ENCODE measurements around the gene DOHH. TPM values are rescaled to one million over a fixed set of nuclear protein-coding genes. Genes with fewer than 3 reads are reported as not detected.
A peak's percentile ranks its signal among the peaks of the same experiment; 100 is the strongest.

DOHH gene
- total and polyA plus RNA-seq, 5 donors = 9.8 to 14.8 (median 12.4) TPM

DNA sequence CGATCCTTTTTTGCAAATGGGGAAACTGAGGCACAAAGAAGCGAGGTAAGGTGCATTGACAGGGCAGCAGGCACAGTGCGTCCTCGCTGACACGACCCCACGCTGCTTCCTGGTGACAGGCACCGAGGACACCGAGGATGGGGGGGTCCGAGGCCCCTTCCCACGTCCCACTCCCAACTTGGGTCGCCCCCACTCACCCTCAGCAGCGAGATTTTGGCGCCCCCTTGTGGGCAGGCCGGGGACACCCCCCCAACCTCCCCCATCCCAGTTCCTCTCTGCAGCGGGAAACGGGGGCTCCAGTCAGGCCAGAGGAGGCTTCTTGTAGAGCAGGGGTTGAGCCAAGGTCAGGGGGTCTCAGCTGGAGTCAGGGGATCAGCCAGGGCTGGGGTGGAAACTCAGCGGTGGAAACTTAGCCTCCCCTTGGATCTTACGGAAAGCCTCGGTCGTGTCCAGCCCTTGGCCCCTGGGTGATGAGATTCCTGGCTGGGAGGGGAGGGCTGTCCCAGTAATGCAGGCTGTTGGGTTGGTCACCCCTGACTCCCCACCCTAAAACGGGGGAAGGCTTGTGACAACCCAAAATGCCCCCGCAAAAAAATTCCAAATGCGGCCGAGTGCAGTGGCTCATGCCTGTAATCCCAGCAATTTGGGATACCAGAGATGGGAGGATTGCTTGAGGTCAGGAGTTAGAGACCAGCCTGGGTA is 28.4 kb downstream of the DOHH start:
- 25% methylated on average over 24 of the region's 24 CpGs for WGBS
- ATAC-seq (peak; percentile 45 to 61), DNase-seq (peak; percentile 51 to 81 (median 74))
- no peaks in the 10 kb centered on the region for H3K4me1 ChIP-seq (ENCODE audit: control insufficient read depth, insufficient read depth, low read length)
- H3K27me3 ChIP-seq (ENCODE audit: control insufficient read depth, insufficient read depth) = no peaks in the 10 kb centered on the region
- intact Hi-C loops (cut with DNase I) = loop anchor here in 3 of 4 donors (2.0 to 5.0 kb wide), 2 partner anchors 145 to 147 kb away; no protein-coding TSS in a partner anchor
- H3K4me3 ChIP-seq (ENCODE audit: low read length) = no peak overlapping the region
- no peak overlapping the region for H3K27ac ChIP-seq (ENCODE audit: low read length)
- no peaks in the 10 kb centered on the region for H3K9me3 ChIP-seq (ENCODE audit: control insufficient read depth, low read length)

DNA sequence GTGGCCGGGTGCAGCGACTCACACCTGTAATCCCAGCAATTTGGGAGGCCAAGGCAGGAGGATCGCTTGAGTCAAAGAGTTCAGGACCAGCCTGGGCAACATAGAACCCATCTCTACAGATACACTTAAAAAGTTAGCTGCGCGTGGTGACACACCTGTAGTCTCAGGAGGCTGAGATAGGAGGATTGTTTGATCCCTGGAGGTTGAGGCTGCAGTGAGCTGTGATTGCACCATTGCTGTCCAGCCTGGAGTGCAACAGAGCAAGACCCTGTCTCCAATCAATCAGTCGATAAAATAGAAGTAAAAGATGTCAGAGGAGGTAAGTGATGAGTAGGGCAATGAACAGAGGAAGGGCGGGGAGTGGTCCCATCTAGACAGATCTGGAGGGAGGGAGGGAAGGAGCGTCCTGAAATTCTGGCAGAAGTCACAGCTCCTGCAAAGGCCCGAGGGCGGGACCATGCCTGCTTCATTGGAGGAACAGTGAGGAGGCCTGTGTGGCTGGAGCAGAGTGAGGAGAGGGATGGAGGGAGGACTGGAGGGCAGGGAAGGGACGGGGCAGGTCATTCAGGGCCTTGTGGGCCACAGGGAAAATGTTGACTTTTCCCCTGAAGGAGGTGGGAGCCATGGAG is 29.9 kb downstream of the DOHH start:
- ATAC-seq = peak; percentile 1 to 5
- H3K4me3 ChIP-seq (ENCODE audit: low read length) = no peak overlapping the region

DNA sequence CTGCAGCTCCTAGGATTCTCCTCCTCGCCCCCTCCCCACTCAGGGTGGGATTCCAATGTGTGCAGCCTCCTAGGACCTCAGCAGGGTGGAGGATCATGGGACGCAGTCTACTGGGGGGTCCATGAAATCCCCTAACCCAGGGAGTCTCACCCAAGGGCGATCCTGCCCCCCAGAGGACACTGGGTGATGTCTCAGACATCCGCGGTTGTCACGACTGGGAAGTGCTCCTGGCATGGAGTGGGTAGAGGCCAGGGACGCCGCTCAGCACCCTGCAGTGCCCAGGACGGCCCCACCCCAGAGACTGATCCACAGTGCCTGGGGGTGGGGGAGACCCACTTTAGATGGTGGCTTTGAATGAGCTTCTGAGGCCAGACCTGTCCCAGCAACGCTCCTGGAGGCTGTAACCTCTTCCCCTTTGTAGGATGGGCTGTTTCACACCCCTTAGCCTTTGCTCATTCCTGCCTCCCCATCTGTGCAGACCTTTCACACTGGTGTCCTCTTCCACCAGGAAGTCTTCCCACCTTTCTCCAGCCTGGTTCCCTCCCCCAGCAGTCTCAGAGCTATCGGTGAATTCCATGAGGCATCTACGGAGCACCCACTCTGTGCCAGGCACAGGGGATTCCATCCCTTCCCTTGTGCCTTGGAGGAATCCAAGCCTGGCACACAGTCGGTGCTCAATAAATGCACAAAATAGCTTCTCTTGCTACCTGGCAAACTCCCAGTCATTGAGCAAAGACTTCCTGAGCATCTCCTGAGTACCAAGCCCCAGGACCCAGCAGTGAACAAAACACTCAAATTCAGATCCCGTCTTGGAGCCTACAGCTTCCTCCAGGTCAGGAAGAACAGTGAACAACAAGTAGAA is 30.6 kb downstream of the DOHH start:
- no peak overlapping the region for H3K4me3 ChIP-seq (ENCODE audit: low read length)
- intact Hi-C loops (cut with DNase I) = loop anchor here in 2 of 4 donors (2.0 to 5.0 kb wide), 3 partner anchors 38 to 143 kb away; no protein-coding TSS in a partner anchor
- no peaks in the 10 kb centered on the region for H3K27me3 ChIP-seq (ENCODE audit: control insufficient read depth, insufficient read depth)
- DNase-seq (no peak), ATAC-seq (peak in 1 of 2 donors; percentile 2)
- H3K9me3 ChIP-seq (ENCODE audit: control insufficient read depth, low read length) = no peaks in the 10 kb centered on the region
- 42% methylated on average over 14 of the region's 14 CpGs for WGBS
- no peaks in the 10 kb centered on the region for H3K4me1 ChIP-seq (ENCODE audit: control insufficient read depth, insufficient read depth, low read length)
- no peak overlapping the region for H3K27ac ChIP-seq (ENCODE audit: low read length)

More for the DNA sequence above, 29.9 kb downstream of the DOHH start:
- no peak for DNase-seq
- no peaks in the 10 kb centered on the region for H3K4me1 ChIP-seq (ENCODE audit: control insufficient read depth, insufficient read depth, low read length)
- H3K9me3 ChIP-seq (ENCODE audit: control insufficient read depth, low read length) = no peaks in the 10 kb centered on the region
- intact Hi-C loops (cut with DNase I) = loop anchor here in 1 of 4 donors (5.0 kb wide), 1 partner anchor 143 kb away; no protein-coding TSS in a partner anchor
- no peaks in the 10 kb centered on the region for H3K27me3 ChIP-seq (ENCODE audit: control insufficient read depth, insufficient read depth)
- no peak overlapping the region for H3K27ac ChIP-seq (ENCODE audit: low read length)
- WGBS = 66% methylated on average over 11 of the region's 11 CpGs

DNA sequence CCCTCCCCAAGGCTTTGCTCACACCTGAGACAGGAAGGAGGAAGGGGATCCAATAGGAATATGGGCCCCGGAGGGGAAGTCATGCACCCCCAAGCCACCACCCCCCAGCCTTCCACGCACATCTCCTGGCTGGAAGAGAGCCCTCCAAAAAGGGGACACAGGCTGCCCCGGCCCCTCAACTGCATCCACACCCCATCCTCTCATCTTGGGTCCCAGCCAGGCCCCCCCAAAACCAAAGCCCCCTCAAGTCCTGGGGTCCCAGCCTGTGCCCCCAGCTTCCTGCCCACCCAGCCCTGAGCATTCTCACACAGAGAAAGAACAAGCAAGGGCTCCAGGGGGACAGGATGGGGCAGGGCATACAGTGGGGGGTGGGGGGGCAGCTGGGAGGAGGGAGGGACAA is 32.3 kb downstream of the DOHH start:
- no peaks in the 10 kb centered on the region for H3K4me1 ChIP-seq (ENCODE audit: control insufficient read depth, insufficient read depth, low read length)
- intact Hi-C loops (cut with DNase I) = loop anchor here in 2 of 4 donors (2.0 to 5.0 kb wide), 2 partner anchors 36 to 141 kb away; no protein-coding TSS in a partner anchor
- no peaks in the 10 kb centered on the region for H3K9me3 ChIP-seq (ENCODE audit: control insufficient read depth, low read length)
- ATAC-seq (no peak), DNase-seq (peak in 1 of 3 donors; percentile 22)
- no peaks in the 10 kb centered on the region for H3K27me3 ChIP-seq (ENCODE audit: control insufficient read depth, insufficient read depth)
- no peak overlapping the region for H3K4me3 ChIP-seq (ENCODE audit: low read length)
- no peak overlapping the region for H3K27ac ChIP-seq (ENCODE audit: low read length)
- 78% methylated on average over 3 of the region's 3 CpGs for WGBS

DNA sequence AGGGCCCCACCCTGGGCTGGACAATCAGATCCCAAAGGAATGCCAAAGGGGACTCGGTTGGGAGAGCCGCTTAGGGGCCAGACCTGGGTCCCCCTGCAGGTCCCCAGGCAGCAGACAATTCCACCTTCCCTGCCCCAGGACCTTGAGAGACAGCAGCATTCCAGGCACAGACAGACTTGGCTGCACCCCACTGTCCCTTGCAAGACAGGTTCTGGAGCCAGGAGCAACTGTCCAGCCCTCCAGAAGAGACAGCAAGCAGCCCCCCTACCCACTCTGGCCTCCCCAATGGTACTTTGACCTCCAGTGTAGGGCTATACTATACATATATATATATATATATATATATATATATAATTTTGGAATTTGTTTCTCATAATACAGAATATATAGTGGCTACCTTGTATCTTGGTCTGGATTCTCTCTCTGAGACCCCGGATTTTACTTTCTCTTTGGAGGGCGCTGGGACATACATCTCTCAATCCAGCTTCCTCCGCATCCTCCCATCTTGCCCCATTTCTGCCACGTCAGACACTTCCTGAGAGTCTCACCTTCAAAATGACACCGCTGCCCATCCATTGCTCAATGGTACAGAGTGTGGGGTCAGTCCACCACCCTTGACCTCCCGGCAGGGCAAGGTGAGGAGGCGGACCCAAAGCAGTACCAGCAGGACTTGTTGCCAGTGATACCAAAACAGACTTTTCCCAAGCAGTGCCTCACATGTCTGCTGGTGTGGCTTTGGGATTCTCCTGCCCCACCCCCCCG is 32.9 kb downstream of the DOHH start:
- peak in 1 of 3 donors; percentile 60 for DNase-seq
- H3K27ac ChIP-seq (ENCODE audit: low read length) = no peak overlapping the region
- ATAC-seq = no peak
- H3K27me3 ChIP-seq (ENCODE audit: control insufficient read depth, insufficient read depth) = no peaks in the 10 kb centered on the region
- H3K4me3 ChIP-seq (ENCODE audit: low read length) = no peak overlapping the region
- no peaks in the 10 kb centered on the region for H3K9me3 ChIP-seq (ENCODE audit: control insufficient read depth, low read length)
- no peaks in the 10 kb centered on the region for H3K4me1 ChIP-seq (ENCODE audit: control insufficient read depth, insufficient read depth, low read length)
- WGBS = 86% methylated on average over 10 of the region's 10 CpGs
- intact Hi-C loops (cut with DNase I) = loop anchor here in 2 of 4 donors (2.0 to 5.0 kb wide), 2 partner anchors 35 to 141 kb away; no protein-coding TSS in a partner anchor

DNA sequence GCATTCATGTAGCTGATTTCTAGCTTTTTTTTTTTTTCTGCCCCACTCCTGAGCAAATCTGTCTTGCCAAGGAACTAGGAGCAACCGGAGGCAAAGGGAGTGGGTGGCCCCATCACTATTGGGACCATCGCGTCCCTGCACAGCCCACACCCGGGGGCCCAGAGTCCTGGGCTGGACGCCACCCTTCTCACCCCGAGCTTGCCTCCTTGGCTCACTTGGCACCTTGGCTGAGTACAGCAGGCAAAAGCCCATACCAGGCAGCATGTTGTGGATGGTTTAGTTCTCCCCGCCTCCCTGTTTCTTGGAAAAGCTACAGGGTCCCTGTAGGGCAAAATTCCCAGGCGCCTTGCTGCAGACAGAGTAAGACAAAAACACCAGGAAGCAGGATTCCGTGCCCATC is 33.8 kb downstream of the DOHH start:
- peak in 2 of 3 donors; percentile 60 to 83 for DNase-seq
- Histone ChIP-seq H3K4me1 (ENCODE audit: control insufficient read depth, insufficient read depth, low read length) (no peaks in the 10 kb centered on the region), H3K27ac (ENCODE audit: low read length) (peak overlapping the region; percentile 2), H3K9me3 (ENCODE audit: control insufficient read depth, low read length) (no peaks in the 10 kb centered on the region), H3K4me3 (ENCODE audit: low read length) (no peak overlapping the region), H3K27me3 (ENCODE audit: control insufficient read depth, insufficient read depth) (no peaks in the 10 kb centered on the region)
- WGBS = 45% methylated on average over 9 of the region's 9 CpGs
- intact Hi-C loops (cut with DNase I) = loop anchor here in 1 of 4 donors (5.0 kb wide), 1 partner anchor 34 kb away; no protein-coding TSS in a partner anchor
- ATAC-seq = peak; percentile 32 to 66

DNA sequence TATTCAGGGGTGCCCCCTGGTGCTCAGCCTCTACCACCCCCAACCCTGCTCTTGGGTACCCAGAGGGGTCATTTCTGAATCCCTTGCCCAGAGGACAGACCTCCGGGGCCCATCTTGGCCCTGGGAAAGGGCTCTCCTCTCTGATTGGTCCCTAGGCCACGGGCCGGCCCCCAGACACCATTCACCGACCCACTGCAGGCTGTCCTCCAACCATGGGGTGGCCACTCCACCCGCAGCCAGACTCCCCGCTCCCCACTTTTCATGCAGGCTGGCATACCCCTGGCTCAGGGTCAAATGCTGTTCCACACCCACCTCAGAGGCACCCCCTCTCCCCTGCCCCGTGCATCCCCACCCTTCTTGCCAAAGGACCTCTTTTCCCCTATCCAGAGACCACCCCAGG is 34.9 kb downstream of the DOHH start:
- intact Hi-C loops (cut with DNase I) = loop anchor here in 1 of 4 donors (5.0 kb wide), 1 partner anchor 33 kb away; no protein-coding TSS in a partner anchor
- H3K4me1 ChIP-seq (ENCODE audit: control insufficient read depth, insufficient read depth, low read length) = no peaks in the 10 kb centered on the region

DNA sequence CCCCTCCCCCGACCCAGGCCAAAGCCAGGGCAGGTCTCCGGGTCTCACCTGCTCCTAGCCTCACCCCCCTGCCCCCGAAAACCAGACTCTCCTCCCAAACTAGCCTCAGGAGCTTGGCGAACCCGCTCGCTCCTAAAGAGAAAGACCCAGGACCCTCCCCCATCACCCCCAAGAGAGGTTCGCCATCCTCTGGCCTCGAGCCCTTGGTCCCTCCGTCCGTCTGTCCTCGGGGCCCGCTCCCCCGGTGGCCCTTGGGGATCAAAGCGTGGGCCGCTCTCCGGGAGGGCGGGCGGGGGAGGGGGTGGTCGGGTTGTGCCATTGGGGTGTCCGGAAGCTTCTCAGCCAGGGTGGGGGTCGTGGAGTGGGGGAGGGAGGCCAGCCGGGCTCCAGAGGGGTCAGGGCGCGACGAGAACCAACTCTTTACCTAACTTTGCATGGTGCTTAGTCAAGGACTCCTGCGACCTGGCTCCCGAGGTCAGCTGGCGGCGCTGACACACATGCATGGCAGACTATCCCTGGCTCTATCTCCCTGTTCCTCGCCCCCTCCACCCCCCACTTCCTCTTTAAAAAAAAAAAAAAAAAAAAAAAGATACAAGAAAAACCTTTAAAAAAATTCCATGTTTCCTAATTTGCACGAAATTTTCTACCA is 35.8 kb downstream of the DOHH start:
- intact Hi-C loops (cut with DNase I) = loop anchor here in 1 of 4 donors (5.0 kb wide), 1 partner anchor 32 kb away; no protein-coding TSS in a partner anchor
- H3K27me3 ChIP-seq (ENCODE audit: control insufficient read depth, insufficient read depth) = no peaks in the 10 kb centered on the region
- no peak overlapping the region for H3K4me3 ChIP-seq (ENCODE audit: low read length)
- H3K27ac ChIP-seq (ENCODE audit: low read length) = no peak overlapping the region
- no peaks in the 10 kb centered on the region for H3K9me3 ChIP-seq (ENCODE audit: control insufficient read depth, low read length)
- WGBS = 71% methylated on average over 31 of the region's 31 CpGs
- peaks cover 4% of the 10 kb centered on the region for H3K4me1 ChIP-seq (ENCODE audit: control insufficient read depth, insufficient read depth, low read length)
- DNase-seq (peak in 2 of 3 donors; percentile 60 to 64), ATAC-seq (no peak)

More for the DNA sequence above, 34.9 kb downstream of the DOHH start:
- H3K27me3 ChIP-seq (ENCODE audit: control insufficient read depth, insufficient read depth) = no peaks in the 10 kb centered on the region
- DNase-seq (peak in 2 of 3 donors; percentile 18 to 66), ATAC-seq (no peak)
- 73% methylated on average over 7 of the region's 7 CpGs for WGBS
- H3K4me3 ChIP-seq (ENCODE audit: low read length) = no peak overlapping the region
- no peaks in the 10 kb centered on the region for H3K9me3 ChIP-seq (ENCODE audit: control insufficient read depth, low read length)
- H3K27ac ChIP-seq (ENCODE audit: low read length) = no peak overlapping the region

DNA sequence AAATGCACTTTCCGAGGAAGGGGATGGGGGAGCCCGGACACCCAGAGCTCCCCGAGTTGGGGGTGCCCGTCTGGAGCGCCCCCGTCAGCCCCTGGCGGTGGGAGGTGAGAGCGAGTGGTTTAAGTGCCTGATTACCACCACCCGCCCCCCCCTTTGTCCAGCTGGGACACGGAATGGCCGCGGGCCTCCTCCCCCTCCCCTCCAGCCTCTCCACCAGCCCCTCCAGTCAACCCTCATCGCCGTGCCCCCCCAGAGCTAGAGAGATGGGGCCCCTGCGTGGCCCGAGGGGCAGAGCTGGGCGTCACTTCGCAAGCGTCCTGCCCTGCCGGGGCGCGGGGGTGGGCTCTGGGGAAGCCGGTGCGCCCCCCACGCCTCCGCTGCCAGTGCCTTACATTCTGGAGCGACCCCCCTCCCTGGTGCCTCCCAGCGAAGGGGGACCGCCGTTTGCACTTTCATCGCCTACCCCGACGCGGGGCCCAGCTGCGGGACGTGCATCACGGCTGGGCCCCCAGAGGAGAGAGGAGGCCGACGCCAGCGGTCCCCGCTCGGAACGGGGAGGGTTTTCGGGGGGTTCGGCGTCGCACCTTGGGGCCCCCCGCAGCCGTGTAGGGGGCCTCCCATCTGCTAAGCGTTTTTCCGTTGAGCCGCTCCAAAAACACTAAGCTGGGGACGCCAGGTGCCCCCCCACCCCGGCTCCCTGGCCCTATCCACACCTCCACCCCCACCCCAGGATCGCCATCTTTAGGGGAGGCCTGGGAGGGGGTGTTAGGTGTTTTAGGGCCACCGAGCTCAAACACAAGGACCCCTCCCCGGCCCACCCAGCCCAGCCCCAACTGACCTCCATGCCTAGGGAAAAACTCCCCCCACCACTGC is 36.5 kb downstream of the DOHH start:
- Histone ChIP-seq H3K27me3 (ENCODE audit: control insufficient read depth, insufficient read depth) (no peaks in the 10 kb centered on the region), H3K9me3 (ENCODE audit: control insufficient read depth, low read length) (no peaks in the 10 kb centered on the region), H3K27ac (ENCODE audit: low read length) (no peak overlapping the region), H3K4me3 (ENCODE audit: low read length) (no peak overlapping the region), H3K4me1 (ENCODE audit: control insufficient read depth, insufficient read depth, low read length) (peaks cover 4% of the 10 kb centered on the region)
- ATAC-seq (no peak), DNase-seq (peak in 1 of 3 donors; percentile 62)
- intact Hi-C loops (cut with DNase I) = no loop called here
- WGBS = 76% methylated on average over 57 of the region's 57 CpGs
